ENCODE results near the gene CES2. TPM values are rescaled to one million over a fixed set of nuclear protein-coding genes. Genes with fewer than 3 reads are reported as not detected.

The CES2 gene
- total and polyA plus RNA-seq, 9 of the 15 experiments (the other 6 are each of a cell fraction or from before 2014, with no cell fraction given) = 2.2 to 37.9 (median 24.4) TPM

GRCh38 chr16:66900721-66901441, 34.4 kb upstream of the CES2 start (continued):
- TF ChIP-seq, protein P1, sequence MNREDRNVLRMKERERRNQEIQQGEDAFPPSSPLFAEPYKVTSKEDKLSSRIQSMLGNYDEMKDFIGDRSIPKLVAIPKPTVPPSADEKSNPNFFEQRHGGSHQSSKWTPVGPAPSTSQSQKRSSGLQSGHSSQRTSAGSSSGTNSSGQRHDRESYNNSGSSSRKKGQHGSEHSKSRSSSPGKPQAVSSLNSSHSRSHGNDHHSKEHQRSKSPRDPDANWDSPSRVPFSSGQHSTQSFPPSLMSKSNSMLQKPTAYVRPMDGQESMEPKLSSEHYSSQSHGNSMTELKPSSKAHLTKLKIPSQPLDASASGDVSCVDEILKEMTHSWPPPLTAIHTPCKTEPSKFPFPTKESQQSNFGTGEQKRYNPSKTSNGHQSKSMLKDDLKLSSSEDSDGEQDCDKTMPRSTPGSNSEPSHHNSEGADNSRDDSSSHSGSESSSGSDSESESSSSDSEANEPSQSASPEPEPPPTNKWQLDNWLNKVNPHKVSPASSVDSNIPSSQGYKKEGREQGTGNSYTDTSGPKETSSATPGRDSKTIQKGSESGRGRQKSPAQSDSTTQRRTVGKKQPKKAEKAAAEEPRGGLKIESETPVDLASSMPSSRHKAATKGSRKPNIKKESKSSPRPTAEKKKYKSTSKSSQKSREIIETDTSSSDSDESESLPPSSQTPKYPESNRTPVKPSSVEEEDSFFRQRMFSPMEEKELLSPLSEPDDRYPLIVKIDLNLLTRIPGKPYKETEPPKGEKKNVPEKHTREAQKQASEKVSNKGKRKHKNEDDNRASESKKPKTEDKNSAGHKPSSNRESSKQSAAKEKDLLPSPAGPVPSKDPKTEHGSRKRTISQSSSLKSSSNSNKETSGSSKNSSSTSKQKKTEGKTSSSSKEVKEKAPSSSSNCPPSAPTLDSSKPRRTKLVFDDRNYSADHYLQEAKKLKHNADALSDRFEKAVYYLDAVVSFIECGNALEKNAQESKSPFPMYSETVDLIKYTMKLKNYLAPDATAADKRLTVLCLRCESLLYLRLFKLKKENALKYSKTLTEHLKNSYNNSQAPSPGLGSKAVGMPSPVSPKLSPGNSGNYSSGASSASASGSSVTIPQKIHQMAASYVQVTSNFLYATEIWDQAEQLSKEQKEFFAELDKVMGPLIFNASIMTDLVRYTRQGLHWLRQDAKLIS (CRISPR knock-in tag; IDR thresholded peaks at IDR 0.05) = no peak
- TF ChIP-seq, protein P2, sequence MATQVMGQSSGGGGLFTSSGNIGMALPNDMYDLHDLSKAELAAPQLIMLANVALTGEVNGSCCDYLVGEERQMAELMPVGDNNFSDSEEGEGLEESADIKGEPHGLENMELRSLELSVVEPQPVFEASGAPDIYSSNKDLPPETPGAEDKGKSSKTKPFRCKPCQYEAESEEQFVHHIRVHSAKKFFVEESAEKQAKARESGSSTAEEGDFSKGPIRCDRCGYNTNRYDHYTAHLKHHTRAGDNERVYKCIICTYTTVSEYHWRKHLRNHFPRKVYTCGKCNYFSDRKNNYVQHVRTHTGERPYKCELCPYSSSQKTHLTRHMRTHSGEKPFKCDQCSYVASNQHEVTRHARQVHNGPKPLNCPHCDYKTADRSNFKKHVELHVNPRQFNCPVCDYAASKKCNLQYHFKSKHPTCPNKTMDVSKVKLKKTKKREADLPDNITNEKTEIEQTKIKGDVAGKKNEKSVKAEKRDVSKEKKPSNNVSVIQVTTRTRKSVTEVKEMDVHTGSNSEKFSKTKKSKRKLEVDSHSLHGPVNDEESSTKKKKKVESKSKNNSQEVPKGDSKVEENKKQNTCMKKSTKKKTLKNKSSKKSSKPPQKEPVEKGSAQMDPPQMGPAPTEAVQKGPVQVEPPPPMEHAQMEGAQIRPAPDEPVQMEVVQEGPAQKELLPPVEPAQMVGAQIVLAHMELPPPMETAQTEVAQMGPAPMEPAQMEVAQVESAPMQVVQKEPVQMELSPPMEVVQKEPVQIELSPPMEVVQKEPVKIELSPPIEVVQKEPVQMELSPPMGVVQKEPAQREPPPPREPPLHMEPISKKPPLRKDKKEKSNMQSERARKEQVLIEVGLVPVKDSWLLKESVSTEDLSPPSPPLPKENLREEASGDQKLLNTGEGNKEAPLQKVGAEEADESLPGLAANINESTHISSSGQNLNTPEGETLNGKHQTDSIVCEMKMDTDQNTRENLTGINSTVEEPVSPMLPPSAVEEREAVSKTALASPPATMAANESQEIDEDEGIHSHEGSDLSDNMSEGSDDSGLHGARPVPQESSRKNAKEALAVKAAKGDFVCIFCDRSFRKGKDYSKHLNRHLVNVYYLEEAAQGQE (IDR thresholded peaks at IDR 0.05; ENCODE audit: borderline replicate concordance) = peak; percentile 77
- TF ChIP-seq, protein P2 (CRISPR knock-in tag; IDR thresholded peaks at IDR 0.05; ENCODE audit: low read depth) = no peak
- TF ChIP-seq ZBED1 (IDR thresholded peaks at IDR 0.05) (no peak), MCM2 (IDR thresholded peaks at IDR 0.05; ENCODE audit: low read depth) (no peak), CEBPZ (IDR thresholded peaks at IDR 0.05; ENCODE audit: borderline replicate concordance, low read depth, low read length) (no peak), TCF15 (CRISPR knock-in tag; IDR thresholded peaks at IDR 0.05) (0 out of 2 replicates have a peak, but pooled peaks have one; percentile 9), CTBP1 (IDR thresholded peaks at IDR 0.05; ENCODE audit: borderline replicate concordance) (no peak), KDM4B (IDR thresholded peaks at IDR 0.05; ENCODE audit: borderline replicate concordance in 2 of 2, low read depth in 1 of 2) (no peak)
